GDM1 (cell line): ENCODE results near the gene ANK3.

ENCODE experiments used
- DNase-seq: peaks from one replicate; lab custom pipeline; 2025; lab: John Stamatoyannopoulos, UW

Gene ANK3

GRCh38 chr10:60224066-60224705, 165.5 kb downstream of the ANK3 start:
- no peak for DNase-seq

DNA sequence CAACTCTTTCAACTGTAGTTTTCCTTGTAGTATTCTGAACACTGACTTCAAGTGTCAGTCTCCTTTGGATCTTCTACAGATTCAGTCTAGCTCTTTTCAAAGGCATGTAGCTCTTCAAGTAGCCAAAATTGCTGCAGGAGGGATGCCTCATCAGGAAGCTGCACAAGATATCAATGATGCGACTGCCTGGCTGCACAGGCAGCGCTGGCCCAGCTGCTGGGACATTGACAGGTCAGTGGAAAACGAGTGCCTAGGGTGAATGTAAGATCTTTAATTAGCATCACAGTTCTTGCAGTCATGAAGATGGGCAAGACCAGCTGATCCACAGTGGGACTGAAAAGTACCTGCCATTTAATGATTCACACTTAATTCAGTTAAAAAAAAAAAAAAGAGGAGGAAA, 167.6 kb downstream of the ANK3 start:
- DNase-seq, result no peak

DNA sequence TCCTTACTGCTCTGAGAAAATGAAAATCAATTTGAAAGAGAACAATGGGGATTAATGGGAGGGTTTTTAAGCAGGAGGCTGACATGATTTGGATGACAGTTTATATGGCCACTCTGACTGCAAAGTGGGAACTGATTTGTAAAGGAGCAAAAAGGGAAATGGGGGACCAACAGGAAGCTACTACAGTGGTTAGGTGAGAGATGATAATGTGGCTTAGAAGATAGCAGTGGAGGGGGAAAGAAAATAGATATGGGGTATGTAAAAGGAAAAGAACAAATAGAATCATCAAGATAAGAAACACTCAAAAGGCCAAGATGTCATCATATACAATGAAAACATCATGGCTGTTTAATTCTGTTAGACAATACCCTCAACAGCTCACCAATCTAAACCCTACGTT, 177.5 kb downstream of the ANK3 start:
- DNase-seq, result peak; percentile 4

GRCh38 chr10:60209874-60210570, 179.7 kb downstream of the ANK3 start:
- DNase-seq, result no peak

GRCh38 chr10:60208676-60209269, 180.9 kb downstream of the ANK3 start:
- DNase-seq, result no peak

DNA sequence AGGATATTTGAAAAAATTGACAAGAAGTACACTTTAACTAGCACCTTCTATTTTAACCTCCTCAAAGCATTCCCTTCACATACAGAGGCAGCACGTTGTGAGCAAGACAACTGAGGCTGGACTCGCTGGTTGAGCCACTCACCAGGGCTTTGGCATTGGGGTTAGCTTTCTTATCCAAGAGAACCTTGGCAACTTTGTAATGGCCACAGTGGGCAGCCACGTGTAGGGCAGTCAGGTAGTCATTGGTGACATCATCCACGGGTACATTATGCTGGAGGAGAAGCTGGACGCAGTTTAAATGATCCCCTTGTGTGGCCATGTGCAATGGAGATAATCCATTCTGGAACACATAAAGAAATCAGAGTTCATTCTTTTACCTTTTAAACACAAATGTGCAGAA, 181.8 kb downstream of the ANK3 start:
- DNase-seq, result no peak

DNA sequence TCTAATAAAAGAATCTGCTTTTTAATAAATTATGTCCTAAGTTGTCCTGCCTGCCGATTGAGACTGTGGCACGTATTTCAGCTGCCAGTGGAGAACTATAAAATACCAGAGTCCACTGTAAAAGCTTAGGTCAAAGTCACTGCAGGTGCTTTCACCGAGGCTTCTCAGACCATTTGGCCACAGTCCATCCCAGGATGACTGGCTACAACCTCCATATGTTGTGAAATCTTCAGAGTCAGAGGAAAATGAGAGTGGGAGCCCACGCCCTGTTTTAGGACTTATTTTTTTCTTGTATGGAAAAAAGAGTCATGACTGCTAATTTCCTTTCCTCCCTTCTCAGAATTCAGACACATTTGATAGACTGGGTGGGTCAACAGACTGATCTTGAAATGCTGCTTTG, 182.9 kb downstream of the ANK3 start:
- no peak for DNase-seq

DNA sequence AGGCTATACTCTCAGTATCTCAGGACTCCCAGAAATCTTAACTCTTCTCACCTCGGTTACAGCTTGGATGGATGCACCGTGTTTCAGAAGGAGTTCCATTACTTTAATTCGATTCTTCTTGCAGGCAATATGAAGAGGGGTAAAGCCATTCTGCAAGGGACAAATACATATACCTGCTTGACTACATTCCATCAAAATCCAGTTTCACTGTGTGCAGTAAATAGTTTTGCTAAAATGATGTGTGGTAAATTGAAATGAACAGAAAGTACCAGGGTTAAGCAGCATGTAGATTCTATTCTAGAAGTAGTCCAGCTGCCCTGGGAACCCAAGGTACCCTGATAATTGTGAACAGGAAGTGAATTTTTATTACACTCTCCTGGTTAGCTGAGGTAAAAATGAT, 183.9 kb downstream of the ANK3 start:
- no peak for DNase-seq

DNA sequence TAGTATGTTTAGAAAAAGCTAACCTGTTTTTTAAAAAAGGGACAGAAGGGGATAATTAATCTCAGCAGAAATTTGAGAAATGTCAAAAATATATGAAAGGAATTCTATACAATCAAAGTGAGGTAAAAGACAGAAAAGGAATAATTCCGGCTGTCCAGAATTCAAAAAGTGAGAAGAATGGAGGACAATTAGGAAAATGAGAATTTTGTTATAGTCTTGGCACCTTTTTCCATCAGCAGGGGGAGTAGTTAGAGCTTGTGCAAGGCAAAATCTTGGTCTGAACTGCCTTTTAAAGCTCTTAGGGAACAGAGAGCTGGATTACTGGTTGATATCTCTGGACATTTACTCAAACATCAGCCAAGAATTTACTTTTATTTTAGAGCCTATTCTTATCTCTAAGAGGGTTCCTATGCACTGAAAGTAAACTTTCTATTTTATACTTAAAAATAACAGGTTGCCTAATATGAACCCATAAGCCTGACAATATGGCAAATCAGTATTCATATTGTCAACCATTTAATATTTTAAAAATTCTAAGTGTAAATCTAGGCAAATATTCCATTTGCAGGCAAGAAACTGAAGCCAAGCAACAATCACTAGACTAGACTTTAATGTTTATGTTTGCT, 185.6 kb downstream of the ANK3 start:
- no peak for DNase-seq

GRCh38 chr10:60200682-60201053, 189.0 kb downstream of the ANK3 start:
- no peak for DNase-seq

DNA sequence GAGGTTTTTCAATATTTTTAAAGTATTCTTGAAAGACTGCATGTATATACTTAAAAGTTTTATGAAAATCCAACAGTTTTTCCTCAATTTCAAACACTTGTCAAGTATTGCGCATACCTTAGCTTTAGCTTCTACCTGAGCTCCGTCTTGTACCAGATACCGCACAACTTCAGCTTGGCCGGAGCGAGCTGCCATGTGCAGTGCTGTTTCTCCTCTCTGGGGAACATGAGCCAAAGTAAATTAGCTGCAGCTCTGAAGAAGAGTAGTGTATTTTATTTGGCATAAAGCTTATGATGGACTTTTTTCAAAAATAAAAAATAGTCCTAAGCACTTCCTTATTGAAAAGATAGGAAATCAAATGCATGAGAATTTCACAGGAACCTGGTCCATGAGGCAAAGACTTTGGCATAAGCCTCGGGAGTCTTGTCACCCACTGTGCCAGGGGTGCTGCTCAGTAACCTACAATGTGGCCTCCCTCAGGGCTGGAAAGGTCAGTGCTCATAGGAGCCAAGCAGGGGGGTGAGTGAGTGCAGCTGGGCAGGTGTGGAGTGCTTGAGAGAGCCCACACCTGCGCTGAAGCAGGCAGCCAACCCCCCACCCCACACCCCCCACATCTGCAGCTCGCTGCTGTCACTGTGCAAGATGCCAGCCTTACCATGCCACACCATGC, 189.5 kb downstream of the ANK3 start:
- DNase-seq, result no peak

GRCh38 chr10:60197206-60197605, 192.5 kb downstream of the ANK3 start:
- DNase-seq, result no peak

GRCh38 chr10:60194421-60194820, 195.3 kb downstream of the ANK3 start:
- no peak for DNase-seq

- no peak for DNase-seq
Observed at GRCh38 chr10:60192946-60193345, 196.7 kb downstream of the ANK3 start.

- no peak for DNase-seq
Observed at GRCh38 chr10:60189861-60190475, 199.7 kb downstream of the ANK3 start.

DNA sequence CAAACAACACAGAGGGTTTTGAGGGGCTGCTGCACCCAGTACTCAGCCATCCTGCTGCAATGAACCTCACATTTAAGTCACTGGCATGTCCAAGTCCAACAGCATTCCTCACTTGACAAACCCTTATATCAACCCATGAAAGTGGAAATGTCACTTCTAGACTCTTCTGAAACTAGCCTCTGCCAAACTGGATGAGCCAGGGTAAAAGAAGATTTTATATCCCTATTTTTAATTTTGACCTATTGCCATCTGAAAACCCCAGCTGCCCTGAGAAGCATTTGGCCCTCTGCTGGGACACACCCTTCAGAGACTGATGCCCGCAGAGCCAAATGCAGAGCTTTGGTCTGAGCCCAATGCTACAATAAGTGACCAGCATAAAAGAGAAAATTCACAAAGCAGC, 201.1 kb downstream of the ANK3 start:
- no peak for DNase-seq

DNA sequence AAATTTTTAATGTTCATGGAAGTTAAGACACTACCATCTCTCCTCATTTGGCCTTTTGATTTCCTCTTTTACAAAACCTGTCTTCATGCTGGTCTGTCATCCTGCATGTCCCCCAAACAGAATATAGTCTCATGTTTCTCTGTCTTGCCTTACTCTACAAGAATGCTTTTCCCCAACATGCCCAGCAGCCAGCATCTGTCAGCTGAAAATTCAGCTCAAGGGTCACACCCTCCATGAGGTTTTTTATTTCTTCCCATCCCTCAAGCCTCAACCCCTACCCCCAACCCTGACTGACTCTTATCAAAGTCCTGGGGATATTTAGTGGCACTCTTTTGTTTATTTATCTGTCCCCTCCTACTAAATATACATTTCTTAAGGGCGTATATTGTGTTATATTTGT, 202.0 kb downstream of the ANK3 start:
- no peak for DNase-seq

- DNase-seq, result no peak
Observed at GRCh38 chr10:60186315-60187071, 203.2 kb downstream of the ANK3 start.

- DNase-seq, result no peak
Observed at GRCh38 chr10:60185421-60185820, 204.3 kb downstream of the ANK3 start.

DNA sequence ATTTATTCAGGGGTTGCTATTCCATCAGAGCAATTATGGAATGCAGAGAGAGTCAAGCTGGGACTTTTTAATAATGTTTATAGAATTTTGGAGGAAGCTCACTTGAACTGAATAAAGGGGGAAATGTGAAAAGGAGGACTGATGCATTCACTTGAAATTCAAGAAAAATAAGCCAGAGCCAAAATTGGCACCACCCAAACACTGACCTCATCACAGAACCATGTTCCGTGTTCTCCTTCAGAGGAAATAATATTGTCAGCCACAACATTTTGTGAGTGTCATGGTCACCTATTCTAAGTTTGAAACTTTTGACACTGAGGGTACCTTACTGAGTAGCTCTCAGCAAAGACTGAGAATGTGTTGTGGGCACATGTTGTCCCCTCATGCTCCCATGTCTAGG, 207.0 kb downstream of the ANK3 start:
- no peak for DNase-seq

DNA sequence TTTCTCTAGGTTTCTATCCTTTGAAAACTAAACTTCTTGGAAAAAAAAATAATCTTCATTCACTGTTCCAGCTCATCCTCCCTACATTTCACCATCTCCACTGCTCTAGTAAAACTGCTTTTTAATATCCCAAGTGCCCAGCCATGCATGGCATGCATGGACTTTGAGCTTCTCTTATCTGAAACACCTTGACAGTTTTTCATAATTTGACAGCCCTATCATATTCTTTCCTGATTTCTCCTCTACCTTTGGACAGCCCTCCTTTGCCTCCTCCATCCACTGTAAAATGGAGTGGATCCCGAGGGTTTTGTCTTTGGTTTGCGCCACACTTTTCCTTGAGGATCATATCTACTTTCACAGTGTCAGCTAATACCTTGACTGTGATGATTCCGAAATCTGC, 212.8 kb downstream of the ANK3 start:
- DNase-seq, result no peak
